Thymus (tissue), 11 donors: ENCODE measurements around the gene NSDHL. TPM values are rescaled to one million over a fixed set of nuclear protein-coding genes. Genes with fewer than 3 reads are reported as not detected.

Experiments used
- DNase-seq, 9 donors: peaks; one replicate each; pipeline ENCODE4 v3.0.0-alpha.2; 2013; ENCODE audit warnings: low spot score in 9 of 9, low read depth in 6 of 9, missing footprints in 1 of 9
- H3K27ac ChIP-seq, 2 donors: one replicate each; pipeline ENCODE4 v1.5.1; 2013; ENCODE audit warnings: control low read depth in 1 of 2, low read depth in 1 of 2, low read length in 1 of 2, mild to moderate bottlenecking in 1 of 2, moderate library complexity in 1 of 2
- H3K27me3 ChIP-seq, 2 donors: one replicate each; pipeline ENCODE4 v1.5.1; 2013; ENCODE audit warnings: low read length in 1 of 2; ENCODE audit not compliant: control insufficient read depth in 2 of 2, insufficient read depth in 1 of 2
- H3K36me3 ChIP-seq, 2 donors: one replicate each; pipeline ENCODE4 v1.5.1; 2013; ENCODE audit warnings: low read length in 1 of 2, mild to moderate bottlenecking in 1 of 2, moderate library complexity in 1 of 2; ENCODE audit not compliant: control insufficient read depth in 2 of 2, insufficient read depth in 2 of 2
- H3K4me1 ChIP-seq, 2 donors: one replicate each; pipeline ENCODE4 v1.5.1; 2013; ENCODE audit warnings: low read length in 2 of 2; ENCODE audit not compliant: control insufficient read depth in 2 of 2, insufficient read depth in 2 of 2
- H3K4me3 ChIP-seq, 2 donors: one replicate each; pipeline ENCODE4 v1.5.1; 2013; ENCODE audit warnings: low read length in 2 of 2, control low read depth in 1 of 2, mild to moderate bottlenecking in 1 of 2
- H3K9me3 ChIP-seq, 2 donors: one replicate each; pipeline ENCODE4 v1.5.1; 2013; ENCODE audit warnings: low read length in 1 of 2, mild to moderate bottlenecking in 1 of 2; ENCODE audit not compliant: control insufficient read depth in 2 of 2, insufficient read depth in 1 of 2
- WGBS: extraction: QIAGEN DNeasy Blood & Tissue Kit; methylation state at CpG from one replicate; pipeline ENCODE4 v1.1.7; 2013; 5-methylcytosine and 5-hydroxymethylcytosine counted together
- polyA plus RNA-seq: library from polyadenylated mRNA; stranded (reverse); fragments of 200-250 nt; gene quantifications from one replicate; pipeline ENCODE4 v1.2.3, GENCODE V29; 2013
- total RNA-seq: library from RNA; stranded (reverse); fragments of 120-200 nt; gene quantifications from one replicate; pipeline ENCODE4 v1.2.4, GENCODE V29; 2013
- donor health status: healthy.

The NSDHL gene
- total and polyA plus RNA-seq, 2 donors = 7.2 to 9.9 TPM

DNA sequence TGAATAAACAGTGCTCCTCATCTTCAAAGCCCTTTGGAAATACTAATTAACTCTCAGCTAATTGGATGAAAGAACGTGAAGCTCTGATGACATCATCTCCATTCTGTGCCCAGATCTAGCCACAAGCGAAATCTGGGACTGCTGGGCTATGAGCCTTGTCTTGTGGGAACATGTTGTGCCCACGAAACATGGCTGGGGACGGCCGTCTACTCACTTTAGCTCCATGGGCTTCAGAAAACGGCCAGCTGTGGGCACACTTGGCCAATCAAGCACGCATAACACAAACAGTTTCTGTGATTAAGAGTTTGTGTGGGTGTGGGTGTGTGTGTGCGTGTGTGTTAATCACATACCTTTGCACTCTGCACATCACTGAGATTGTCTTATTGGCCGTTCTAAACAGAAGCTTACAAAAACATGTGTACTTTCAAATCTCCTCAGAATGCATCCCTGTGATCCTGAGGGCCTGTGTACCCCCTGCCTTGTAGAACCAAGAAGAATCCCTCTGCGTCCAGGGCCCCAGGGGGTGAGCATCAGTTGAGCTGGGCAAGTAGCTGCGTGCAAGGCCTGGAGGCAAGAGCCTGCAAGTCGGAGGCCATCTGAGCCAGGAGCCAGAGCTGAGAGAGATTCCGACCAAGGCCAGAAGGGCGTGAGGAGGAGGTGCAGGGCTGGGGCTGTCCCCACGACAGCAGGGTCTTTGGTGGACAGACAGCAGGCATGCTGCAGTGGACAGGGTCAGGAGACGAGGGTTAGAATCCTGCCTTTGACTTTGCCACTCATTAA is 48.3 kb downstream of the NSDHL start:
- WGBS = 89% methylated on average over 16 of the region's 16 CpGs
- DNase-seq = no peak
- Histone ChIP-seq H3K4me3 (no peak overlapping the region), H3K36me3 (no peaks in the 10 kb centered on the region), H3K27me3 (no peaks in the 10 kb centered on the region), H3K4me1 (no peaks in the 10 kb centered on the region), H3K27ac (no peak overlapping the region), H3K9me3 (no peaks in the 10 kb centered on the region)

DNA sequence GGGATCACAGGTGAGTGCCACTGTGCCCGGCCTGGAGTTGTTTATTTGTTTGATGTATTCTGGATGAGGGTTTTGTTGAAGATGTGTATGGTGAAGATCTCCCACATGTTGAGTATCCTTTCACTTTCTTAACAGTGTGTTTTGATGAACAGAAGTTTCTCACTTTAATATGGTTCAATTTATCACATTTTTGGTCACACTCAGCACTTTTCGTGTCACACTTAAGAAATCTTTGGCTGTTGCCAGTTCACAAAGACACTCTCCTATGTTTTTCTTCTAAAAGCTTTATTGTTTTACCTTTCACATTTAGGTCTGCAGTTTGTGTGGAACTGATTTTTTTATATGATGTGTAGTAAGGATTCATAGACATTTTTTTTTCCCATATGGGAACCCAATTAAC is 50.4 kb downstream of the NSDHL start:
- H3K4me1 ChIP-seq = no peaks in the 10 kb centered on the region
- H3K9me3 ChIP-seq = no peaks in the 10 kb centered on the region
- 100% methylated on average over 2 of the region's 2 CpGs for WGBS
- H3K27ac ChIP-seq = no peak overlapping the region
- DNase-seq = no peak
- no peak overlapping the region for H3K4me3 ChIP-seq
- H3K27me3 ChIP-seq = no peaks in the 10 kb centered on the region
- no peaks in the 10 kb centered on the region for H3K36me3 ChIP-seq

DNA sequence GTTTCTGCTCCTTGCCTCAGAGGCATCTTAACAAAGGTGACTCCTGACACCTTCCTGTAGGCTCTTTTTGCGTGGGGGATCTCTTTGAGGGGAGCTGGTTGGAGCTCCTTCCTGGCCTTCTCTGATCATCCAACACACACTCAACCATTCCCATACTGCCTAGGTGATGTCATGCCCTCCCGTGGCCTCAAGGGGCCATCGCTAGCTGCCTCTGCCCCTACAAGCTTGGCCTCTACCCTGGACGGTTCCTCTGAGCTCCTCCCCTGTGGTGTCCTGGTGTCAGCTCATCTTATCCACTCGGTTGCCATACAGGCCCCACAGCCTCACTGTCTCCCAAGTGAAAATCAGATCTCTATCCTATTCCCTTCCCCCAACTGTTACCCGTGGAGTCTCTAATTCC is 53.3 kb downstream of the NSDHL start:
- Histone ChIP-seq H3K9me3 (no peaks in the 10 kb centered on the region), H3K27ac (no peak overlapping the region), H3K4me3 (no peak overlapping the region), H3K4me1 (no peaks in the 10 kb centered on the region), H3K27me3 (peaks cover 0 to 2% of the 10 kb centered on the region in 2 donors), H3K36me3 (no peaks in the 10 kb centered on the region)
- no peak for DNase-seq
- WGBS = 87% methylated on average over 6 of the region's 6 CpGs

DNA sequence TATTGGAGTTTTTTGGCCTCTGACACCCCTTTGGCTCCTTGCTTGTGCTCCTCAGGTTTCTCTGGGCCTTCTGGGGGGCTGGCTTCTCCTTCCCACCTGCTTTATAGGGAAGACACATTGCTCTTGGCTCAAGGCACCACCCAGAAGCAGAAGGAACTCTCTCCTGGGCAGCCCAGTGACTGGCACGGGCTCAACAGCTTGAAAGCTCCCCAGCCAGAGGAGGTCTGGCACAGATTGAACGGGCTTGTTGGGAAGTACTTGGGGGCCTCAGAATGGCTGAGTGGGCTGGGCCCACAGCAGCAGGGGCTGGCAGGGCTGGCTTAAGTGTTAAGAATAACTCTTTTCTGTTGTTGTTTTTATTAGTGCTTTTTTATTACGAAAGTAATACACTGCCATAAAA is 55.9 kb downstream of the NSDHL start:
- Histone ChIP-seq H3K27ac (no peak overlapping the region), H3K27me3 (peaks cover 0 to 14% of the 10 kb centered on the region in 2 donors), H3K4me1 (no peaks in the 10 kb centered on the region), H3K9me3 (no peaks in the 10 kb centered on the region), H3K36me3 (no peaks in the 10 kb centered on the region), H3K4me3 (no peak overlapping the region)
- WGBS = 83% methylated on average over 3 of the region's 3 CpGs
- DNase-seq = no peak

DNA sequence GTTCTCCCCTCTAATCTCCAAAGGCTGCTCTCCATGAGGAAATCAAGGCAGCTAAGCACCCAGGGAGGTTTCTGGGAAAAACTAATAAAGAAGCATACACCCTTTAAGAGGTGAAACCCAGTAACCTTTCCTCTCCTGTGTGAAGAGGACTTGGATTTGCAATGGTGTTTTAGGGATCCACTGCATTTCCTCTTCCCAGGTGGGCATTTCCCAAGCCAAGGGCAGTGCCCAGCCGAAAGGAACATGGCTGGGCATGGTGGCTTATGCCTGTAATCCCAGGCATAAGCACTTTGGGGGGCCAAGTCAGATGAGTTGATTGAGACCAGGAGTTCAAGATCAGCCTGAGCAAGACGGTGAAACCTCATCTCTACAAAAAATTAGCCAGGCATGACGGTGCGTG is 61.6 kb downstream of the NSDHL start:
- 78% methylated on average over 4 of the region's 4 CpGs for WGBS
- H3K36me3 ChIP-seq = no peaks in the 10 kb centered on the region

DNA sequence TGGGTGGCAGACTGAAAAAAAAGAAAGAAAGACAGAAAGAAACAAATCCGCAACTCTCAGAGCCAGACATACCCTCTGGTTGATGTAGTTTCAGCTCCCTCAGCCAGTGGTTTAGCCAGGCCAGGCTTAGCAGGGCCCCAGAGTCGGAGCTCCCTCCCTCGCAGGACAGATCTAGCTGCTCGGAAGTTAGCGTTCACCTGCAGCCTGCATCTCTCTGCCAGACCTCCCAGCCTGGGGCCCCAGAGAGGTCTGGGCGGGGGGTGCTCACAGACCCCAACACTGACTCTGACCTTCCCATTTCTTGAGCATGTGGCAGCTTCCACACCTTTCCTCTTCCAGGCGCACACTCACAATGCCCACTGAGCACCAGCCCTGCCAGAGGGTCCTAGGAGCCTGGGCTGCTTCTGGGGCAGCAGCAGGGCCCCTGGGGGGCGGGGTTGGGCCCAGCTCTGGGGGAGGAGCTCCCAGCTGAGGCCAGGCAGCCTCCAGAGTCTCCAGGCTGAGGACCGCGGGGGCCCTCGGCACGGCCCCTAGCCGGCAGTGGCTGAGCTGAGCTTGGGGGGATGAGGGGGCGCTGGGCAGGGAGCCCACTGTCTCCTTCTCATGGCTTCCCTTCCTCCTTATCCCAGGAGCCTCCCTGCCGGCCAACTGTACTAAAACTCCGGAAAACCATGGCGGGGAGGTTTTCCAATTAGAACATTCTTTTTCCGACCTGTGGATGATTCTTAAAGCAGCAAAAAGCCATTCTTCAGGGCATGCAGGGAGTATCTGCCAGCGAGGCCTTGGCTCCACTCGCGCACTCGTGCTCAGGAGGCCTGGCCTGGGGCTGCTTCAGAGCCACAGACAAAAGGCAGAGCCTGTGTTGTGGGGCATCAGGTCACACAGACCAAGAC is 62.4 kb downstream of the NSDHL start:
- H3K27ac ChIP-seq = no peak overlapping the region
- WGBS = 85% methylated on average over 22 of the region's 22 CpGs
- no peak for DNase-seq
- peaks cover 5 to 62% of the 10 kb centered on the region in 2 donors for H3K27me3 ChIP-seq
- no peaks in the 10 kb centered on the region for H3K4me1 ChIP-seq
- H3K36me3 ChIP-seq = no peaks in the 10 kb centered on the region
- H3K4me3 ChIP-seq = no peak overlapping the region
- H3K9me3 ChIP-seq = no peaks in the 10 kb centered on the region

More for the DNA sequence above, 61.6 kb downstream of the NSDHL start:
- H3K27me3 ChIP-seq = peaks cover 0 to 55% of the 10 kb centered on the region in 2 donors
- no peak for DNase-seq
- no peaks in the 10 kb centered on the region for H3K4me1 ChIP-seq
- H3K9me3 ChIP-seq = no peaks in the 10 kb centered on the region
- H3K4me3 ChIP-seq = no peak overlapping the region
- H3K27ac ChIP-seq = no peak overlapping the region

DNA sequence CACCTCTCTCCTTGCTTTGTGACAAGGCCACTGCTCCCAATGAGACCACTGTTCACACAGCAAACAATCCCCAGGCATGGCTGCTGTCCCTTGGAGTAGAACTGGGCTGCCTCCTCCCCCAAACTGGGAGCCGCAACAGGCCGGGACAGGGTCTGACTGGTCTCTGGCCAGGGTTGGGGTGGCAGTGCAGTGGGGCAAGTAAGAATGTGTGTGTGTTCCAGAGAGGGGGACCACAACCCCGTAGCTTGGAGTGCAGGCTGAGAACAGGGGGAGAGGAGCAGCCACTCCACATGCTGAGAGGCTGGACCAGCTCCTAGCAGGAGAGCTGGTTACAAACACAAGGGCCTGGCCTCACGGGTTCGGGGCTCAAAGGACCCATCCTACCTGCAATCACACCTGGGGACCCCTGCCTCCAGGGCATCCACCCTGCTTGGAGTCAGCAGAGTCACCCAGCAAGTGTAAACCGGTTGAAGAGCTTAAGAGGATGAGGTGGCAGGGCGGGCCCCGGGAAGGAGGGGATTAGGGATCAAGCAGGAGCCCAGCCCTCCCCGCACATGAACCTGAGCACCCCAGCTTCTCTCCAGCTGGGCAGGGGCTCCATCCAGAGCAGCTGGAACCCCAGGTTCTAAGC is 63.2 kb downstream of the NSDHL start:
- Histone ChIP-seq H3K27me3 (peaks cover 12 to 71% of the 10 kb centered on the region in 2 donors), H3K36me3 (no peaks in the 10 kb centered on the region), H3K9me3 (no peaks in the 10 kb centered on the region), H3K27ac (no peak overlapping the region), H3K4me1 (no peaks in the 10 kb centered on the region), H3K4me3 (no peak overlapping the region)
- WGBS = 95% methylated on average over 9 of the region's 9 CpGs
- no peak for DNase-seq

DNA sequence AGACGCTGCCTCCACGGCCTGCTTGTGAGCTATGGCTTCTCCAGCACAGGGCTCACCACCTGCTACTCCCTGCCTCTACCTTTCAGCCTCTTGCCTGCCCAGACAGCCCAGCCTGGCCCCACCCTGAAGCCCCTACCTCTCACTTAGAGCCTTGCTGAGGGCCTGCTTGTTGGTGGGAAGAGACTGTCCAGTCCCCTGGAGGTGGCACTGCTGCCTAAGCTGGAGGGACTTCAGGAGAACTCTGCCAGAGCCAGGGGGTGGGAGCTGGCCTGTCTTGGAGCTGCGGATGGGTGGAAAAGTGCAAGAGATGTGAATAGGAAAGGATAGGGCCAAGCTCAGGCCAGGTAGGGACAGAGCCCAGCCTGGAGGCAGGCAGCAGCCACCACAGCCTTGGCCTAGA is 64.3 kb downstream of the NSDHL start:
- Histone ChIP-seq H3K4me3 (no peak overlapping the region), H3K27ac (no peak overlapping the region), H3K36me3 (no peaks in the 10 kb centered on the region), H3K27me3 (peaks cover 12 to 78% of the 10 kb centered on the region in 2 donors), H3K9me3 (no peaks in the 10 kb centered on the region), H3K4me1 (no peaks in the 10 kb centered on the region)
- no peak for DNase-seq
- 96% methylated on average over 3 of the region's 3 CpGs for WGBS
